A673 (cell line): ENCODE results near the gene RPTOR.

ENCODE experiments used
- CTCF ChIP-seq: fragments of 300-800, 200-600 bp; sonication (generic); conservative IDR thresholded peaks from 2 replicates; pipeline ENCODE4 v1.5.1; 2017; ENCODE audit warnings: low read depth, mild to moderate bottlenecking, antibody characterized with exemption, low read length, moderate library complexity, mixed read lengths
- EZH2 ChIP-seq: fragments of 200-600 bp; sonication (generic); IDR thresholded peaks from 2 replicates; pipeline ENCODE4 v1.6.1; 2017; ENCODE audit warnings: borderline replicate concordance, low read depth, mild to moderate bottlenecking, mixed read lengths, antibody characterized with exemption, low read length; ENCODE audit not compliant: poor library complexity, severe bottlenecking

DNA sequence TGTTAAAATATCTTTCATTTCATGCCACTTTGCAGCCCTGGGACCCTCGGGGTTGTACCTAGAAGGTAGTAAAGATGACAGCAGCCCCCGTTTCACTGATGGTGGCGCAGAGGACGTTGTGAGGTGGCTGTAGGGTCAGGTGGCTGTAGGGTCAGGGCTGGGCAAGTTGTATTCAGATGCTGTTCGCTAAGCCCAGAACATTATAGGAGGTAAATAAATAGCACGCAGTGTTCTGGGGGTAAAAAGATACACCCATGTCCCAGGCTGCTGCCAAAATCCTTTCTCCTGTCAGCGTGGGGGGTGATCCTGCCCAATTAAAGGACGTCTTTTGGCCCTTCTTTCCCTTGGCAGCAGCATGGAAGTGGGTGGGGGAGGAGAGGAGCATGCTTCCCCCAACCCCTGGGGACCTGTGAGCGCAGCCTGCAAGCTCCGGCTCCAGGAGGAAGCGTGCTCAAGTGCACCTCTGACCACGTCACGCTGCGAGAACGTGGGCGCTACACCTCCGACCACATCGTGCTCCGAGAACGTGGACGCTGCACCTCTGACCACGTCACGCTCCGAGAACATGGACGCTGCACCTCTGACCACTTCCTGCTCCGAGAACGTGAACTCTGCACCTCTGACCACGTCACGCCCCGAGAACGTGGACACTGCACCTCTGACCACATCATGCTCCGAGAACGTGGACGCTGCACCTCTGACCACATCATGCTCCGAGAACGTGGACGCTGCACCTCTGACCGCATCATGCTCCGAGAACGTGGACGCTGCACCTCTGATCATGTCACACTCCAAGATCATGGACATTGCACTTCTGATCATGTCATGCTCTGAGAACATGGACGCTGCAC is 182.1 kb downstream of the RPTOR start:
- TF ChIP-seq CTCF: no peak
- no peak for TF ChIP-seq EZH2
